NCI-H526 (cell line): ENCODE measurements around the gene KLHDC7B.

Source experiments
- DNase-seq, 2 experiments: peaks; one replicate each; lab custom pipeline; 2025; lab: John Stamatoyannopoulos, UW

Gene KLHDC7B

DNA sequence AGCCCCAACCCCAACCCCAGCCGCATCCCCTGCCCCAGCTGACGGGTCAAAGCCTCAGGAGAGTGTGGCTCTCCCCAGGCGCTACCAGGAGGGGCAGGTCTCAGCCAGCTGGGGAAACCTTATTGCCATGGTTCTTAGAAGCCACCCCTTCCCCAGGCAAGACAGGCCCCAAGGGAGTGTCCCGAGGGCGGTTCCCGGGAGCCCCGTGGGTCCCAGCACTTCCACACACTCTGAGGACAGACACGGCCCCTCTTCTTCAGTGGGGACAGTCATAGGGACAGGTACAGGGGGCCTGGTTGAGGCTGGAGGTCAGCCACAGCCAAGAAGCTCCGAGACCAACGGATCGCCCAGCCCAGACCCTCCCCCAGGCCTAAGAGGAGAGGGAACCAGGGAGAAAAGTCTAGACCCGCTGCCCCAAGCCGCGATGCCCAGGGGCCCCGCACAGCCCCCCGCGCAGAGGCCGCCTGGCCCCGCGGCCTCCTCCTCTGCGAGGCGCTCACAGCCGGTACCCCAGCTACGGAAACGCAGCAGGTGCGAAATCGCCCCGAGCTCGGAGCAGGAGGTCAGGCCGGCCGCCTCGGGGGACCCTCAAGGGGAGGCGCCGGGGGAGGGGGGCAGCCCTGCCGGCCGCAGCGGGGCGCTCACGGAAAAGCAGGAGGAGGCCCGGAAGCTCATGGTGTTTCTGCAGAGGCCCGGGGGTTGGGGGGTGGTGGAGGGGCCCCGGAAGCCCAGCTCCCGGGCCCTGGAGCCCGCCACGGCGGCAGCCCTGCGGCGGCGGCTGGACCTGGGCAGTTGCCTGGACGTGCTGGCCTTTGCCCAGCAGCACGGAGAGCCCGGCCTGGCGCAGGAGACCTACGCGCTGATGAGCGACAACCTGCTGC, 2.6 kb downstream of the KLHDC7B start:
- DNase-seq = no peak

DNA sequence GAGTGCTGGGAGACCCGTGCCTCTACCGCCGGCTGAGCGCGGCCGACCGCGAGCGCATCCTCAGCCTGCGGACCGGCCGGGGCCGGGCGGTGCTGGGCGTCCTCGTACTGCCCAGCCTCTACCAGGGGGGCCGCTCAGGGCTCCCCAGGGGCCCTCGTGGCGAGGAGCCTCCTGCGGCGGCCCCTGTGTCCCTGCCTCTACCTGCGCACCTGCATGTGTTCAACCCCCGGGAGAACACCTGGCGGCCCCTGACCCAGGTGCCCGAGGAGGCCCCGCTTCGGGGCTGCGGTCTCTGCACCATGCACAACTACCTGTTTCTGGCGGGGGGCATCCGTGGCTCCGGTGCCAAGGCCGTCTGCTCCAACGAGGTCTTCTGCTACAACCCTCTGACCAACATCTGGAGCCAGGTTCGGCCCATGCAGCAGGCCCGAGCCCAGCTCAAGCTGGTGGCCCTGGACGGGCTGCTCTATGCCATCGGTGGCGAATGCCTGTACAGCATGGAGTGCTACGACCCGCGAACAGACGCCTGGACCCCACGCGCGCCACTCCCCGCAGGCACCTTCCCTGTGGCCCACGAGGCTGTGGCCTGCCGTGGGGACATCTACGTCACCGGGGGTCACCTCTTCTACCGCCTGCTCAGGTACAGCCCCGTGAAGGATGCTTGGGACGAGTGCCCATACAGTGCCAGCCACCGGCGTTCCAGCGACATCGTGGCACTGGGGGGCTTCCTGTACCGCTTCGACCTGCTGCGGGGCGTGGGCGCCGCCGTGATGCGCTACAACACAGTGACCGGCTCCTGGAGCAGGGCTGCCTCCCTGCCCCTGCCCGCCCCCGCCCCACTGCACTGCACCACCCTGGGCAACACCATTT, 3.5 kb downstream of the KLHDC7B start:
- DNase-seq = no peak

DNA sequence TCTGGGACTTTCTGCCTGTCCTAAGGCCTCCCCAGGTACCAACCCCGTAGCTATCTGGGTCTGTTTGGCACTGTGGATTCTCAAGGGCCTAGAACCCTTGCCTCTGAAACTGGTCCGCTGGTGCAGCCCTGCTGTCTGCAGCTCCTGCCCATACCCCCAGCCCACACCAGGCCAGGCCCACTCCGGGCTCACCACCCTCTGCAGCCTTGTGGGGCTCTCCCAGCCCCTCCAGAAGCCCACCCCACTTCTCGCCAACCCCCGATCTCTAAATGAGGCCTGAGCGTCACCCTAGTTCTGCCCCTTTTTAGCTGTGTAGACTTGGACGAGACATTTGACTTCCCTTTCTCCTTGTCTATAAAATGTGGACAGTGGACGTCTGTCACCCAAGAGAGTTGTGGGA, 4.7 kb downstream of the KLHDC7B start:
- DNase-seq = no peak

DNA sequence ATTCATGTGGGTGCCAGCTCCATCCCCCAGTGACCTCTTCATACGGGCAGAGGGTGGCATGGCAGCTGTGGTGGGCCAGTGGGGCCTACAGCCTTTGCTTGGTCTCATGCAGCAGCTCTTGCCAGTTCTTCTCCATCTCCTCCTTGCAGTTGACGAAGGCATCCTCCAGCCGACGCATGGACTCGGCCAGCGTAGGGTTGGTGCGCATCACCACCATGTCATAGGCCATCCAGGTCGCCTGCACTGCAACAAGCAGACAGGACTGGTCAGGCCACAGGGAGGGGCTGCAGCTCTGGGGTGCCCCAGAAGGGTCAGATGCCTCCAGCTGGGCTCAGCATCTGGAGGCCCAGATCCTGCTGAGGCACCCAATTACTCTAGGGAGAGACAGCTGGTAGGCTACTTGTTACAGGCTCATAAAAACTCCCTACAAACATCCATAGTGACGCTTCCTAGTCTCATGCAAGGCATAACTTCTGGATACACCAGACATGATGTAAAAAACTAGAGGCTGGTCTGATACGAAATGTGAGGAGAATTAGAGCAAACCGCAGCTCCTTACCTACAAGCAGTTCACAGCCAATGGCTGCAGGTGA, 5.6 kb downstream of the KLHDC7B start:
- no peak for DNase-seq

DNA sequence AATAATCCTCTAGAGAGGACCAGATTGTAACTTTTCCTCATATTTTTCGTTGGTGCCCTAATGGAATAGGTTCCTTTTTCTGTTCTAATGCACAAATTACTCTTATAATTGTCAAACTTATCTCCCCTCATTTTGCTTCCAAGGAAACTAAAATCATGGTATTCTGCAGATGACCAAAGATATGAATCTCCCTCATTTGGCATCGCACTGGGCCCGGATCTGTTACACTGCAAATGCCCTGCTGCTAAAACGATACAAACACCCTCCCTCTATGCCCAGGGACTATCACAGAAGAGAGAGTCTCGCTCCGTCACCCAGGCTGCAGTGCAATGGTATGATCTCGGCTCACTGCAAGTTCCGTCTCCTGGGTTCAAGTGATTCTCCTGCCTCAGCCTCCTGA, 7.6 kb downstream of the KLHDC7B start:
- no peak for DNase-seq

DNA sequence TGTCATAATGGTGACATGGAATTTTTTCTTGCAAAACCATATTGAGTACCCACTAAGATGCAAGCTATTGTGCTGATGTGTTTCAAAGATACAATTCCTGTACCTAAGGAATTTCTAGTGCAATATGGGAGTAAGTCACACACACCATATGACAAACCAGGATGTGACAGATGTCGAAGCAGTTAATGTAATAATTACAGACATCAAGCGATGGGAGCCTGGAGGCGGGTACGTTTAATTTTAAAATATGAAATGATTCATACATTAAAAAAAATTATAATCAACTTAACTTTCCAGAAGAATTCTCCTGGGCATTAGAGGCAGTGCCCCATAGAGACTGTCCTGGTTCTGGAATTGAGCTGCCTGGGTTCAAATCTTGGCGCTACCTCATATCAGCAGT, 11.0 kb downstream of the KLHDC7B start:
- no peak for DNase-seq

DNA sequence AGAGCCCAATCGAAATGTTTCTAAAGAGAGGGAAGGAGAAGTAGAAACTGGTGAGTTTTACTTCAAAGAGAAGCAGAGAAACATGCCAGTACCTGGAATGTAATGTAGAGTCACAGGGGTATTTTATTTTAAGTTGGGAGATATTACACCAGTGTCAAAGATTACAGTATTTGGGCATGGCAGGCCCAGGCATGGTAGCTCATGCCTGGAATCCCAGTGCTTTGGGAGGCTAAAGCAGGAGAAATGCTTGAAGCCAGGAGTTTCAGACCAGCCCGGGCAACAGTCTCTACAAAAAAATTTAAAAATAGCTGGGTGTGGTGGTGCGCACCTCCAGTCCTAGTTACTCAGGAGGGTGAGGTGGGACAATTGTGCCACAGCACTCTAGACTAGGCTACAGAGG, 14.3 kb downstream of the KLHDC7B start:
- DNase-seq = no peak

DNA sequence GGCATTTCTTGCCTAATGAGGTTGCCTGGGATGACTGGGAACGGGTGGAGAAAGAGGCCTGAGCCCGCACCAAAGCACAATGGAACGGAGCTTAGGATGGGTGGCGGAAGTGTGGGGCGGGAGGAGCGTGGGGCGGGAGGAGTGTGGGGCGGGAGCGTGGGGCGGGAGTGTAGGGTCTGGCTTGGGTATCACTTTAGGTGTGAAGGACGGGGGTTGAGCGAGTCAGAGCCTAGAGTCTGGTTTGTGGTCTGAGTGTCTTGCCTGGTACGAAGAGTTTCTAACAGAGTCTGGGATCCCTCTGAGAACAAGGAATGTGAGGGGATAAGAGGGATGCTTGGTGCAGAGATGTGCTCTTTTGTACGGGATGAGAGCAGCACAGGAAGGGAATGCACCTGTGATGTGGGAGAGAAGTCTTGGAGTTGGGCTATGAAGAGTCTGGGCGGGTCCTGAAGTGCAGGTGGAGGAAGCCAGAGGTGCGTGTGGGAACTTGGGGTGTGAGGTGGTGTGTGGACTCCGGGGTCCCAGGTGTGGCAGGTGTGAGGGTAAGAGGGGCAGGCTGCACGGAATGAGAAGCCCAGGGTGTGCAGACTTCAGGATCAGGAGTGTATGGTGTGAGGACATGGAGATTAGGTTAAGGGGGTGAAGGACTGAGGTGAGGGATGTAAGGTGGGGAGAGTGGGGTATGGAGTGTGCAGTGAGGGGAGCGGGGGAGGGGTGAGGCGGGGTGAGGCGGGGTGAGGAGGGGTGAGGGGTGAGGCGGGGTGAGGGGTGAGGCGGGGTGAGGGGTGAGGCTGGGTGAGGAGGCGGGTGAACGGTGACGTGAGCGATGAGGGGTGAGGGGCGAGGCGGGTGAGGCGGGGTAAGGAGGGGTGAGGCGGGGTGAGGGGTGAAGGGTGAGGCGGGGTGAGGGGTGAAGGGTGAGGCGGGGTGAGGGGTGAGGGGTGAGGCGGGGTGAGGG, 16.0 kb downstream of the KLHDC7B start:
- DNase-seq = no peak

DNA sequence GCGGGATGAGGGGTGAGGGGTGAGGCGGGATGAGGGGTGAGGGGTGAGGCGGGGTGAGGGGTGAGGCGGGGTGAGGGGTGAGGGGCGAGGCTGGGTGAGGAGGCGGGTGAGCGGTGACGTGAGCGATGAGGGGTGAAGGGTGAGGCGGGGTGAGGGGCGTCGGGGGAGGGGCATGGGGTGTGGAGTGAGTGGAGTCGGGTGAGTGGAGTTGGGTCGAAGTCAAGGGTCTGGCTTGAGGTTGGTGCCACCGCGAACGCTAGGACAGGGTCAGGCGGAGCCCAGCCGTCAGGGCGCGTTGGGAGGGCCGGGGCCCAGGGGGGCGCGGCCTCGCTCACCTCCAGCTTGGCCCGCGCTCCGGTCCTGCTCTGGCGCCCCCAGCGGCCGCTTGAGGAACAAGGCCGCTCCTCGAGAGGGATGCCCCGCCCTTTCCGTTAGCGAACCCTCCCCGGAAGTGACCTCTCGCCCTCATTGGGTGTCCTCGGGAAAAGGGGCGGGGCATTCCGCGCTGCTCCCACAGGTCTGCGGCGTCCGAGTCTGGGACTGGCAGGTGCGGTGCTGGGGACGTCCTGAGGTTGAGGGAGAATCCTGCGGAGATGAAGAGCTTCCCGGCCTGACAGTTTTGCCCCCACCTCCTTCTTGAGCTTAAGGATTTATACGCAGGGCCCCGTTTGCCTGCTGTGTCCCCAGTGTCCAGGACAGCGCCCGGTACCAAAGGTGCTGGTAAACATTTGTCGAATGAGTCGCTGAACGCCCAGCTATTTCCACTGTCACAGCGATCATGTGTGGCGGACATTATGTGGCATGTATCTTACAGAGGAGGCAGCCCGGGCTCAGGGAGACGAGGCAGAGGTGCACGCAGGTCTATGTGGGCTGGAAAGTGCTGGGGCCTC, 17.1 kb downstream of the KLHDC7B start, which contains the start of gene SYCE3:
Gene SYCE3 (minus strand): TSS at position 397 of the 890 bp plus-strand sequence. CDS start 6,514 bp downstream, outside the sequence.
- peak; percentile 87 to 97 for DNase-seq

DNA sequence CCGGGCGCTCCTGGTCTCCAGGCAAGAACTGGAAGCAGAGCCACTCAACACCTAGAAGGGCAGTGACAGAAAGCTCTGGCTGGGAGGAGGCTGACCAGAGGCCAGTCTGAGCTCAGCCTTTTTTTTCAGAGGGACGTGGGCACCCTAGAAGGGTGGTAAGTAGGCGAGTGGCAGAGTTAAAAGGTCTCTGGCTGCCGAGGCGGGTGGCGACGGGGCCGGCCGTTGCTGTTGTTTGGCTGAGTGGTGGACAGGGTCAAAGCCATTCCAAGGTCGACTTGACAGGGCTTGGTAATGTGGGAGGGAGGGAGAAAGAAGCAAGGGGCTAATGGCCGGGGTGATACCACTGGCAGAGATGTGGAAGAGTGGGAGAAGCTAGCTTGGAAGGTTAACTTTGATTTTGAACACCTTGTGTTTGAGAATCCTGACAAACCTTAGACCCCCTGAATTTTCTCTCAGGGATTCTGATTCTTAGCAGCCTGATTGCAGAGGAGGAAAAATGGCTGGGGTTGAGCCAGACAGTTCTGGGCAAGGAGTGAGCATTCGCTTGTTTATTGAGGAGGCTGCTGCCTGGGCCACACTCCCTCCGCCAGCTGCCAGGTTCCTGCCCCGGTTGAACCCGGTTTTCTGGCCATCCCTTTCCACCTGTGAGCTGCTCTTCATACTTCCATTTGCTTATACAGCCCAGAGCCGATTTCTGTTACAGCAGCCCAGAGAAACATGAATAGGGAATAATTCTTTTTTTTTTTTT, 17.9 kb downstream of the KLHDC7B start:
- DNase-seq = no peak

DNA sequence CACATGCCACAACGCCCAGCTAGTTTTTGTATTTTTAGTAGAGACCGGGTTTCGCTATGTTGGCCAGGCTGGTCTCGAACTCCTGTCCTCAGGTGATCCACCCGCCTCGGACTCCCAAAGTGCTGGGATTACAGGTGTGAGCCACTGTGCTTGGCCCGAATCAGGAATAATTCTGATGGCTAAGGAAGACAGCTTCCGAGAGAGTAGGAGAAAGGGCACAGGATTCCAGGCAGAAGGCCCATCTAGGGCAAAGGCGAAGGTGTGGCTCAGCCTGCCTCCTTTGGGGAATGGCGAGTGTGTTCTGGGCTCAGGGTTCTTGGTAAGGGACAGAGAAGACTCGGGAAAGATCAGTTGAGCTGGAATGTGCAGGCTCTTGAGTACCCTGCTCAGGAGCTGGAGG, 18.6 kb downstream of the KLHDC7B start:
- DNase-seq = no peak

DNA sequence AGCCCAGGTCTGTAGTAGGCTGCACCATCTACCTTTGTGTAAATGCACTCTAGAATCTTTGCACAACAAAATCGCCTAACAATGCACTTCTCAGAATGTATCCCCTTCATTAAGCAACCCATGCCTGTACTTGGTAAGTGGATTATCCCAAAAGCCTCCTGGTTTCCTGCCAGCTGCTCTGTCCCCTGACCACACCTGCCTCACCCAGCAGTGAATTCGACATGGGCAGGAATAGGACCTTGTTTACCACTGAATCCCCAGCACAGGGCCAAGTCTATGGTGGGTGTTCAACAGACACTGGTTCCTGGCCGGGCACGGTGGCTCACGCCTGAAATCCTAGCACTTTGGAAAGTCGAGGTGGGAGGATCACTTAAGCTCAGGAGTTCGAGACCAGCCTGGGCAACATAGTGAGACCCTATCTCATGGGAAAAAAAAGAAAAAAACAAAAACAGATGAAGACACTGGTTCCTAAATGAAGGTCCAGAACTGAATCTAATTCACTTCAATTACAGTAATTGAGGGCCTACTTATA, 22.1 kb downstream of the KLHDC7B start:
- no peak for DNase-seq

DNA sequence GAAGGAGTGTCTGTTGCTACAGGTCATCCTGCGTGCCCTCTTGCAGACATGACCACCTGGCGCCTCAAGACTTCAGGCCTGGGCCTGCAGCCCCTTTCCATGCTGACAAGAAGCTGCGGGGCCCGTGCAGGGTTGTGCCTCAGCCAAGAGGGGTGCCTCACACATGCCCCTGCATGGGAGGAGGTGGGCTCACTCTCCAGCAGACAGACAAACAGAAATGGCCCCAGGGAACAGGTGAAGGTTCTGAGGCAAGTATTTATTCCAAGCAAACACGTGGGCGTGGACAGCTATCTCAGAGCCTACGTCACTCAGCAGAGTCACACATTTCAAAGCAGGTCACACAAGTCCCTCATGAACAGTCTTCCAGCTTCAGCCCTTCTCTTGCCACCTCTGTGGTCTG, 22.9 kb downstream of the KLHDC7B start:
- DNase-seq = no peak

DNA sequence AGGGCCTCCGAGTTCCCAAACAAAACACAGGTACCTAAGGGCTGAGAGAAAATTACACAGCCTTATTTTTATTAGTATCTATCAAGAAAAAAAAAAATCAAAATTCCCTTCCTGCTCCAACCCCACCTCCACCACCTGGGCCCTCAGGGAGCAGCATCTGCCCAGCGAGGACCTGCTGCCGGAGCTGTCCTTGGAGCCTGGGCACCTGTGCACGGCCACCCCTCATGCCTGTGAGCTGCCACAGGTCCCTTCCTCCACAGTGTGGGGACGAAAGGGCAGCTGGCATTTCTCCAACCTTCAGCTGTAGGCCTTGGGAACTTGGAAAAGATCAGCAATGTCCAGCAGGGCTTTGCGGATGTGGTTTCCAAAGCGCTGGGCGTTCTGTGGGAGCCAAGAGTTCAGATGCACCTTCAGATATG, 23.4 kb downstream of the KLHDC7B start:
- DNase-seq = no peak

DNA sequence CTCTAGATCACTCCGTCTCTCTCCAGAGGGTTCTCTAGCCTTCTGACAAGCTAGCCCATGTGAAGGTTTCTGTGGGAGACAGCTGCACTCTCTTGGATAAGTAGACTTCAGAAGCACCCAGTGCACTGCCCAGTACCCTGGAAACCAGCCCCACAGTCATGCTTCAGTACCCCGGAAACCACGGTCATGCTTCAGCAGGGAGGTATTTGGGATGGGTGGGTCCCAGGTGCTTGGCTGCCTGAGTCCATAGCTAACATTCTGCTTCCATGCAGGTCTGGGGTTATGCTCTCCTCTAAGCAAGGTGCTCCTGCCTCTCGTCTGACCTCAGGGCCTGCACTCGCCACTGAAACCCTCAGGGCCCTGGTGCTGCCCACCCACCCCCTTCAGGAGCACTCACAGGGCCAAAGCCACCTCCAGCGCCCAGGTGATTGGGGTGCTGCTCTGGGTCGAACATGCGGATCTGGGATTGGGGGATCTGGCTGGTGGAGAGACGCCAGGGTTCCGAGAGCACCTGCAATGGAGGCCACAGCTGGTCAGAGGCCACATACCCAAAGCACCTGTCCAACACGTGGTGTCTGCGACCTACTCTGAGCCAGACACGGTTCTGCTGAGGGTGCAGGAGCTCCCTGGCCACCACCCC, 24.3 kb downstream of the KLHDC7B start:
- peak in 1 of 2 experiments; percentile 35 for DNase-seq

DNA sequence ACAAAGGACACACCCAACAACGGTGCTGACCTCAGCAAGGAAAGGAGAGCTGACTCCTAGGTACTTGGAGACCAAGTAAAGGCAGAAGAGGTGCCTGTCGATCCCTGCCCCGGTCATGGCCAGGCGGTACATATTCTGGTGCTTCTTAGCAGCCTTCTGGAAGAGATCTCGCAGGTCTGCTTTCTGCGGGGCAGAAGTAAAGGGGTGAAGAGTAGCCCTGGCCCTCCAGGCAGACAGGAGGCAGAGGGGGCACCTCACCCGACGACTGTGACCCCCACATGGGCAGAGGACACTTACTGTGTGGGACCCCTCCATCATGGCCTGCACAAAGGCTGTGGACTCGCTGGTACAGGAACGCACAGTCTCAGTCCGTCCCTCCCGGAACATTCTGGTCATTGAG, 25.2 kb downstream of the KLHDC7B start:
- DNase-seq = no peak

DNA sequence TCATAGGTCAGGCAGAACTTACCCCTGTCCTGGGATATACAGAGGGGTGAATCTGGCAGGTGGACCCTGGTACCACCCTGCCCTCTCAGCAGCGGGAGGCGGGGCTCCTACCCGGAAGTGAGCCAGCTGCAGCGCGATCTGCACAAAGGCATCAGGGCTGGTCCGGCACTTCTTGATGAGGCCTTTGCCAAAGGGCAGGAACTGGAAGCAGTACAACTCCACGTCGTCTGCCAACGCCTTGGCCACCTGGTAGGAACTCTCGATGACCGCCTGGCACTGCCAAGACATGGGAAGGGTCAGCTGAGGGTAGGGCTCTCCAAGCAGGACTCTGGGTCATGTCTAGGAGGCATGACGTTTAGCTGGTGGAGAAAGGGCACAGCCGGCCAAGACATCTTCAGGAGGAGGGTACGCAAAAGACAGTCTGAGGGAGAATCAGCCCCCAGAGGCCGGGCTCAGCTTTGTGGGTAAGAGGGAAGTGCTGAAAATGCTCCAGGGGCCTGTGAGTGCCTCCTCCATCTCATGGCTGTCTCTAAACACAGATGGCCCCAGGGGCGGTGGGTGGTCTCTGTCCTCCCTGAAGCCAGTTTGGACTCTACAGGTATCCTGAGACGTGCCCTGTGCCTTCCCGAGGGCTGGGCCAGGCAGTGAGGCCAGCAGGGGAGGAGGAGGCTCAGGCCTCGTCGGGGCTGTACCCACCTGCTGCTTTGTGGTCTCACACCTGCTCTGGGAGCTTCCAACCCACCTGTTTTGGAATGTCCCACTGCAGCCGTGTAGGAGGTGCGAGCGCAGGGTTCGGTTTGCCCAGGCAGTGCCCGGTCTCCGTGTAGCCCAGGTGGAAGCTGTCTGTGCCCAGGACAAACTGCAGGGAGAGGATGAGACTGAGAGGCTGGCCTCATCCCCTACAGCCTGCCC, 25.8 kb downstream of the KLHDC7B start:
- no peak for DNase-seq

DNA sequence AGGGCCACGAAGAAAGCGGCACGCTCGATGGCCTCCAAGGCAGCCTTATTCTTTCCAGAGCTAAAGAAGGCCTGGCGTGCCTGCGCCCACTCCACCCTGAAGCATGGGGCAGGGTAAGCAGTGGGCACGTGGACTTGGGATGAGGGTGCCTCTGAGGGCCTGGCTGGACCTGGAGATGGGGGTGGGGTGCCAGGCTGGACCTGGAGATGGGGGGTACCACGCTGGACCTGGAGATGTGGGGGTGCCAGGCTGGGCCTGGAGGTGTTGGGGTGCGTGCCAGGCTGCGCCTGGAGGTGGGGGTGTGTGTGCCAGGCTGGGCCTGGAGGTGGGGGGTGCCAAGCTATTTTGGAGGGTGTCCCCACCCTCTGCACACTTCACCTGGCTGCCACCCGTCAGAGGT, 27.3 kb downstream of the KLHDC7B start:
- DNase-seq = no peak
